Measurements from ENCODE around the gene MITF. TPM values are rescaled to one million over a fixed set of nuclear protein-coding genes. Genes with fewer than 3 reads are reported as not detected.

MITF gene
- total RNA-seq, 1 donor from 2014 or later: 8.7 TPM

- peaks cover 6% of the 10 kb centered on the region for H3K9me3 Mint-ChIP-seq
- no peak overlapping the region for H3K4me3 Mint-ChIP-seq
- H3K36me3 Mint-ChIP-seq: no peaks in the 10 kb centered on the region
- H3K27ac Mint-ChIP-seq: no peak overlapping the region
- H3K27me3 Mint-ChIP-seq: no peaks in the 10 kb centered on the region
- DNase-seq (ENCODE audit: extremely low spot score, unreplicated experiment): no peak
- peaks cover 30% of the 10 kb centered on the region for H3K4me1 Mint-ChIP-seq (ENCODE audit: unreplicated experiment)
- TF ChIP-seq CTCF (conservative IDR thresholded peaks at IDR 0.05): no peak
These were observed 27.4 kb downstream of the MITF start for GRCh38 chr3:69766638-69767037.

- no peak for DNase-seq (ENCODE audit: extremely low spot score, unreplicated experiment)
- no peak overlapping the region for H3K27ac Mint-ChIP-seq
These were observed 28.3 kb downstream of the MITF start for GRCh38 chr3:69767571-69767970.

GRCh38 chr3:69768438-69768837, 29.2 kb downstream of the MITF start:
- Mint-ChIP-seq H3K36me3 (no peaks in the 10 kb centered on the region), H3K4me3 (no peak overlapping the region)

More at GRCh38 chr3:69767571-69767970, 28.3 kb downstream of the MITF start:
- H3K4me1 Mint-ChIP-seq (ENCODE audit: unreplicated experiment): peaks cover 28% of the 10 kb centered on the region
- H3K9me3 Mint-ChIP-seq: peaks cover 6% of the 10 kb centered on the region
- no peaks in the 10 kb centered on the region for H3K27me3 Mint-ChIP-seq
- no peaks in the 10 kb centered on the region for H3K36me3 Mint-ChIP-seq
- TF ChIP-seq CTCF (conservative IDR thresholded peaks at IDR 0.05): no peak
- no peak overlapping the region for H3K4me3 Mint-ChIP-seq

GRCh38 chr3:69770219-69770618, 31.0 kb downstream of the MITF start:
- Mint-ChIP-seq H3K9me3 (peaks cover 6% of the 10 kb centered on the region), H3K36me3 (no peaks in the 10 kb centered on the region), H3K4me3 (no peak overlapping the region), H3K27ac (peak overlapping the region; percentile 68), H3K4me1 (ENCODE audit: unreplicated experiment) (peaks cover 8% of the 10 kb centered on the region), H3K27me3 (no peaks in the 10 kb centered on the region)
- TF ChIP-seq CTCF (conservative IDR thresholded peaks at IDR 0.05): no peak
- no peak for DNase-seq (ENCODE audit: extremely low spot score, unreplicated experiment)

More at GRCh38 chr3:69768438-69768837, 29.2 kb downstream of the MITF start:
- Mint-ChIP-seq H3K27ac (no peak overlapping the region), H3K9me3 (peaks cover 6% of the 10 kb centered on the region), H3K27me3 (no peaks in the 10 kb centered on the region), H3K4me1 (ENCODE audit: unreplicated experiment) (peaks cover 22% of the 10 kb centered on the region)
- TF ChIP-seq CTCF (conservative IDR thresholded peaks at IDR 0.05): no peak
- no peak for DNase-seq (ENCODE audit: extremely low spot score, unreplicated experiment)

- no peak overlapping the region for H3K27ac Mint-ChIP-seq
- H3K4me3 Mint-ChIP-seq: no peak overlapping the region
- TF ChIP-seq CTCF (conservative IDR thresholded peaks at IDR 0.05): no peak
- no peaks in the 10 kb centered on the region for H3K36me3 Mint-ChIP-seq
- H3K27me3 Mint-ChIP-seq: no peaks in the 10 kb centered on the region
- DNase-seq (ENCODE audit: extremely low spot score, unreplicated experiment): no peak
- H3K9me3 Mint-ChIP-seq: peaks cover 6% of the 10 kb centered on the region
- H3K4me1 Mint-ChIP-seq (ENCODE audit: unreplicated experiment): peaks cover 8% of the 10 kb centered on the region
These were observed 31.8 kb downstream of the MITF start for GRCh38 chr3:69770976-69771634.
